Suprapubic skin (tissue), 4 donors: ENCODE measurements around the gene GSTM4. TPM values are rescaled to one million over a fixed set of nuclear protein-coding genes. Genes with fewer than 3 reads are reported as not detected.

Experiments used
- DNase-seq, 2 donors: peaks; one replicate each; pipeline ENCODE4 v3.0.0-alpha.2; 2019; ENCODE audit warnings: low spot score in 2 of 2
- H3K27ac ChIP-seq: fragments of 200-600 bp; sonication (generic); one replicate; pipeline ENCODE4 v1.5.1; 2019
- H3K27me3 ChIP-seq: fragments of 200-600 bp; sonication (generic); one replicate; pipeline ENCODE4 v1.5.1; 2019
- H3K36me3 ChIP-seq: fragments of 200-600 bp; sonication (generic); one replicate; pipeline ENCODE4 v1.5.1; 2019
- H3K4me1 ChIP-seq: fragments of 200-600 bp; sonication (generic); one replicate; pipeline ENCODE4 v1.5.1; 2019
- H3K4me3 ChIP-seq: fragments of 200-600 bp; sonication (generic); one replicate; pipeline ENCODE4 v1.5.1; 2019; ENCODE audit warnings: mild to moderate bottlenecking
- H3K9me3 ChIP-seq: fragments of 200-600 bp; sonication (generic); one replicate; pipeline ENCODE4 v1.5.1; 2019
- CTCF ChIP-seq, 2 donors: fragments of 200-600 bp in 1 of 2; fragments of 450-650 bp in 1 of 2; sonication (generic) in 1 of 2; IDR thresholded peaks; one replicate each; pipeline ENCODE4 v1.5.1; 2016 to 2019; ENCODE audit warnings: antibody characterized with exemption in 2 of 2, mild to moderate bottlenecking in 1 of 2, moderate library complexity in 1 of 2
- EP300 ChIP-seq: sonication (generic); formaldehyde crosslinking; IDR thresholded peaks from one replicate; pipeline ENCODE4 v1.6.1; 2017; ENCODE audit warnings: antibody characterized with exemption
- POLR2A ChIP-seq, 2 donors: fragments of 450-650 bp; IDR thresholded peaks; one replicate each; pipeline ENCODE4 v1.6.1; 2017; ENCODE audit warnings: antibody characterized with exemption in 2 of 2, mild to moderate bottlenecking in 2 of 2, moderate library complexity in 2 of 2
- POLR2AphosphoS5 ChIP-seq, 3 donors: sonication (generic); formaldehyde crosslinking; IDR thresholded peaks; one replicate each; pipeline ENCODE4 v1.6.1; 2017; ENCODE audit warnings: antibody characterized with exemption in 3 of 3
- WGBS: methylation state at CpG from one replicate; pipeline ENCODE4 v1.1.5; 2018; 5-methylcytosine and 5-hydroxymethylcytosine counted together
- total RNA-seq, 4 donors: library from RNA; depleted of rRNA; stranded (reverse); fragments of >200 nt; gene quantifications; one replicate each; pipeline ENCODE4 v1.1.0, GENCODE V29; 2016

GSTM4 gene
- total RNA-seq, 4 donors from 2014 or later = 18.7 to 41.1 (median 32.3) TPM

DNA sequence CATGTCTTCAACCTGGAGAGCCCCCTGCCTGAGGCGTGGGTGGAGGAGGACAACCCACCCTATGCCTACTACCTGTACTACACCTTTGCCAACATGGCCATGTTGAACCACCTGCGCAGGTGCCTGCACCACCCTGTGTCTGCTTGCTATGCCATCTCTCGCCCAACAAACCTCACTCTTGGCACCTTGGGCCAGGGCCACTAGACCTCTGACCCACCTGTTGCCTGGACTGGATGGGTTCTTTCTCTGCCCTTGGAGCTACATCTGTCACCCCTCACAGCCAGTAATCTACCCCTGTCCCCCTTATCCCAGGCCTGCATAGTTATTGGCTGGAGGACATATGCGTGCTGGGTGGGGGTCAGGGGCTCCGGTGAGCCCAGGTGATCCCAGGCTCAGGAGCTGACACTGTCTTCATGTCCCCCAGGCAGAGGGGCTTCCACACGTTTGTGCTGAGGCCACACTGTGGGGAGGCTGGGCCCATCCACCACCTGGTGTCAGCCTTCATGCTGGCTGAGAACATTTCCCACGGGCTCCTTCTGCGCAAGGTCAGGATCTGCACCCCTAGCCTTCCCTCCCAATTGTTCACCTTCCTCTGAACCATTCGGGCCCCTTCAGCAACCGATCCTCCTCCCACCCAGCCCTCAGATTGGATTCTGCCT lies 26.4 kb upstream of the GSTM4 start:
- Histone ChIP-seq H3K4me3 (no peak overlapping the region), H3K9me3 (no peaks in the 10 kb centered on the region), H3K4me1 (peaks cover 19% of the 10 kb centered on the region), H3K27ac (no peak overlapping the region), H3K36me3 (peaks cover 56% of the 10 kb centered on the region), H3K27me3 (no peaks in the 10 kb centered on the region)
- TF ChIP-seq EP300 (no peak), CTCF (IDR thresholded peaks at IDR 0.05) (no peak), POLR2AphosphoS5 (IDR thresholded peaks at IDR 0.05) (no peak), POLR2A (IDR thresholded peaks at IDR 0.05) (no peak)
- DNase-seq = no peak
- WGBS = 91% methylated on average over 10 of the region's 10 CpGs

DNA sequence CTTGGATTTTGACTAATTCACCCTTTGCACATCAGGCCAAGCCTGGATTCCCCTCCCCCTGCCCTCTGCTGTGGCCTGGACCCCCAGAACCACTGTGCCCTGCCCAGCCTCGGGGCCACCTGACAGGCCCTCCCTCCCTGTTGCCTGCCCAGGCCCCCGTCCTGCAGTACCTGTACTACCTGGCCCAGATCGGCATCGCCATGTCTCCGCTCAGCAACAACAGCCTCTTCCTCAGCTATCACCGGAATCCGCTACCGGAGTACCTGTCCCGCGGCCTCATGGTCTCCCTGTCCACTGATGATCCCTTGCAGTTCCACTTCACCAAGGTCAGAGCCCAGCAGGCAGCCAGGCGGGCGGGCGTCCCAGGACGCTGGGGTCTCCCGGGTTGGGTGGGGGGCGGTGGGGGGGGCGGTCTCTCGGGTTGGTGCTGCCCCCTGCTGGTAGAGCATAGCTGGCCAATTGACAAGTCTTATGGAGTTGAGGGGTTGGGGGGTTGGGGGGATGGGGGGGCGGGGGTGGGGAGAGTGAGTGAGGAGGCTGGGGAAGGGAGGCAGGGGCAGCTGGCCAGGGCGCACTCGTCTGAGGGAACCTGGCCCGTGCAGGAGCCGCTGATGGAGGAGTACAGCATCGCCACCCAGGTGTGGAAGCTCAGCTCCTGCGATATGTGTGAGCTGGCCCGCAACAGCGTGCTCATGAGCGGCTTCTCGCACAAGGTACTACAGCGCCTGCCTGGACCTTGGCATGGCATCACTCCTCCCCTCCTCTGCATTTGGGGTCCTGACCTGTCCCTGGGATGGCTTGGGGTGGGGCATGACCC lies 25.6 kb upstream of the GSTM4 start:
- no peak for DNase-seq
- WGBS = 78% methylated on average over 22 of the region's 30 CpGs
- peaks cover 56% of the 10 kb centered on the region for H3K36me3 ChIP-seq

GRCh38 chr1:109630898-109631512 lies 24.9 kb upstream of the GSTM4 start:
- Histone ChIP-seq H3K9me3 (no peaks in the 10 kb centered on the region), H3K36me3 (peaks cover 53% of the 10 kb centered on the region), H3K4me1 (peaks cover 27% of the 10 kb centered on the region), H3K27ac (no peak overlapping the region), H3K27me3 (no peaks in the 10 kb centered on the region), H3K4me3 (no peak overlapping the region)
- DNase-seq = no peak
- TF ChIP-seq POLR2A (IDR thresholded peaks at IDR 0.05) (no peak), POLR2AphosphoS5 (IDR thresholded peaks at IDR 0.05) (no peak), CTCF (IDR thresholded peaks at IDR 0.05) (no peak), EP300 (no peak)
- WGBS = 89% methylated on average over 9 of the region's 14 CpGs

More for the DNA sequence above, 25.6 kb upstream of the GSTM4 start:
- no peaks in the 10 kb centered on the region for H3K9me3 ChIP-seq
- H3K27me3 ChIP-seq = no peaks in the 10 kb centered on the region
- no peak overlapping the region for H3K4me3 ChIP-seq
- H3K27ac ChIP-seq = no peak overlapping the region
- TF ChIP-seq CTCF (IDR thresholded peaks at IDR 0.05) (no peak), POLR2A (IDR thresholded peaks at IDR 0.05) (no peak), POLR2AphosphoS5 (IDR thresholded peaks at IDR 0.05) (no peak), EP300 (no peak)
- peaks cover 20% of the 10 kb centered on the region for H3K4me1 ChIP-seq

- peak in 1 of 2 donors; percentile 76 for DNase-seq
- H3K27ac ChIP-seq = no peak overlapping the region
- TF ChIP-seq CTCF (IDR thresholded peaks at IDR 0.05) (no peak), POLR2A (IDR thresholded peaks at IDR 0.05) (no peak), POLR2AphosphoS5 (IDR thresholded peaks at IDR 0.05) (no peak), EP300 (no peak)
- peaks cover 35% of the 10 kb centered on the region for H3K4me1 ChIP-seq
- 65% methylated on average over 7 of the region's 16 CpGs for WGBS
- no peaks in the 10 kb centered on the region for H3K27me3 ChIP-seq
- no peaks in the 10 kb centered on the region for H3K9me3 ChIP-seq
- peaks cover 45% of the 10 kb centered on the region for H3K36me3 ChIP-seq
- no peak overlapping the region for H3K4me3 ChIP-seq
These were observed 24.1 kb upstream of the GSTM4 start for GRCh38 chr1:109631513-109632505.
